ENCODE data around the gene TMTC2.
"Not testable (repeated sequence)": the region's sequence is repeated elsewhere in the genome, so short reads cannot be mapped to it uniquely, and the experiment has no call there.

TMTC2 gene

GRCh38 chr12:82727886-82728285 lies 41.2 kb downstream of the TMTC2 start:
- no peak for DNase-seq (ENCODE audit: low read depth)

DNA sequence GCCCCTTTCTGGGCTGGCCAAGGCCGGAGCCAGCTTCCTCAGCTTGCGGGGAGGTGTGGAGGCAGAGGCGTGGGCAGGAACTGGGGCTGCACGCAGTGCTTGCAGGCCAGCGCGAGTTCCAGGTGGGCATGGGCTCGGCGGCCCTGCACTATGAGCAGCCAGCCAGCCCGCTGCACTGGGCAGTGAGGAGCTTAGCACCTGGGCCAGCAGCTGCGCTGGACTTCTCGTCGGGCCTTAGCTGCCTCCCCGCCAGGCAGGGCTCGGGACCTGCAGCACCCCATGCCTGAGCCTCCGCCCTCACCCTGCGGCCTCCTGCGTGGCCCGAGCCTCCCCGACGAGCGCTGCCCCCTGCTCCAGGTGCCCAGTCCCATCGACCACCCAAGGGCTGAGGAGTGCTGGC lies 42.0 kb downstream of the TMTC2 start:
- DNase-seq (ENCODE audit: low read depth): no peak

- peak; percentile 85 for DNase-seq (ENCODE audit: low read depth)
Measured at GRCh38 chr12:82730953-82731459, 44.3 kb downstream of the TMTC2 start.

DNA sequence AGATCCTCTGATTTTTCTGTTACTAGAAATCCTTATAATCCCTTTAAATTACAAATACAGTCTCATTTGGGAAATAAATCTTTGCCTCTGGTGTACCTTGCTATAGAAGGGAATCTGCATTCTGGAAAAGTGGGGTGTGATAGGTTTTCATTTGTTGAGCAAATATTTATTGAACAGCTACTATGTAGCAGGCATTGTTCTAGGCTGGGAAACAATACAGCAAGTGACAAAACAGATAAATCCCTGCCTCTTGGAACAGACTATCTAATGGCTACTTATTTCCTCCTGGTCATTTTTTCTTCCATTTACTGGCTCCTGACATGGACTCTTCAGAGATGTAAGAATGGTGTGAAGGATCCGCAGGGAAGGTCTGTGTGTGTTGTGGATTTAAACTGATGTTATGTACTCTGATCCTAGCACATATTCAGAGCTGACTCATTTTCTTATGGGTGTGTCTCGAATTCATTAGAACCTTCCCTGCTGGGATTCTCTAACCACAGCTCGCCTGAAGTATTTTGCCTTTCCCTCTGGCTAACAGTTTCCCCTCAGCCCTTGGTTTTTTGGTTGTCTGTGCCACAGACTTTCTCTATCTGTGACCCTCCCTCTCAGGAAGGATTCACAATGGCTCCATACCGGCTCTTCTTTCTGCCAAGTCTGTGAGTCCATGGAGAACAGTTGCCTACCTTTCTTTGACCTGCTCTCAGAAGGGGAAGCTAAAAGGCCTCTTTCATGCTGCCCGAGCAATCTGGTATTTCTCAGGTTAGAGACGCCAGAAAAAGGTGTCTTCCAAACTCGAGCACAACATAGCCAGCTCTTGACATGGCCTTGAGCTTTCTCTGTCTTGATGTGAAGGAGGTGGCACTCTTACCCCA lies 53.7 kb downstream of the TMTC2 start:
- peak; percentile 84 for DNase-seq (ENCODE audit: low read depth)

DNA sequence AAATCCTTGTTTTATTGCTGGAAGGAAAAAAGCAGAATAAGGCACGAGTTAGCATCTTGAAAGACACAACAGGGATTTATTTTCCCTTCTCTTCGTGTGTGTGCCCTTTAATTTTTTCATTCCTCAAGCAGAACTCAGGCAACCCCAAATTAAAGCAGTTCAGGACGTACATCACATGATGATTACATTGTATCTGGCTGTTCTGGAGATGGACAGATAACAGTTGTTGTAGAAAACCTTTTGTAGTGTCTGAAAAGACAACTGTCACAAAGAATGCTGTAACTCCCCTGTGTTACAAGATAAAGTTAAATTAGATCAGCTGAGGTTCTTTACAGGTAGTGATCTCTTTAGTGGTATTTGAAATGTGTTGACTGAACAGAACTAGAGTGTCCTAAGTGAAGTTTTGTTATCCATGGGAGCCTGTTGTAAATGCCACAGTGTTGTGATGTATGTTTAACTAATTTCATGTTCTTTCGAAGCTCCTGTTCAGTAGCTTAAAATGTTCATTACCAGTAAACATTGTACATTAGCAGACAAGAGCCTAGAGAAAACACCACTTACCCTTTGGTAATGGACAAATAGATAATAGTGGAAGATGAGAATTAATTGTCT lies 58.5 kb downstream of the TMTC2 start:
- no peak for DNase-seq (ENCODE audit: low read depth)

GRCh38 chr12:82745807-82746206 lies 59.1 kb downstream of the TMTC2 start:
- no peak for DNase-seq (ENCODE audit: low read depth)

GRCh38 chr12:82746668-82747067 lies 60.0 kb downstream of the TMTC2 start:
- DNase-seq (ENCODE audit: low read depth): no peak

DNA sequence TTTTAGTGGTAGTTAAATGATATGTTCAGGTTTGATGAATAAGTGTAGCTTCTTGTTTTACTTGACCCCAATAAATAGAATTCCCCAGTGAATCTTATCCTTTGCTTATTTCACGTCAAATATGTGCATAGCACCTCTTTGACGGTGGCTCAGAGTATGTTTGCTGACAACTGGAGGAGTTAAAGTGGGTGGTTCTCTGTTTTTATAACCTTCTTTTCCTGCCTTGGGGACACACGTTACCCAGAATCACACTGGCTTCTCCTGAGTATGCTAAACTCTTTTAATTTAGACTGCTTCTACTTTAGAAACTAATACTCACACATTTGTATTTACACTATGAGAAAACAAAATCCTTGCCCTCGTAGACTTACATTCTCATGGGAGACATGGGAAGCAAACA lies 62.3 kb downstream of the TMTC2 start:
- DNase-seq (ENCODE audit: low read depth): no peak

GRCh38 chr12:82754856-82755255 lies 68.2 kb downstream of the TMTC2 start:
- DNase-seq (ENCODE audit: low read depth): no peak

- DNase-seq (ENCODE audit: low read depth): no peak
Measured at GRCh38 chr12:82756303-82756702, 69.6 kb downstream of the TMTC2 start.

GRCh38 chr12:82757059-82757458 lies 70.4 kb downstream of the TMTC2 start:
- DNase-seq (ENCODE audit: low read depth): peak; percentile 42

- peak; percentile 30 for DNase-seq (ENCODE audit: low read depth)
Measured at GRCh38 chr12:82757656-82758055, 71.0 kb downstream of the TMTC2 start.

DNA sequence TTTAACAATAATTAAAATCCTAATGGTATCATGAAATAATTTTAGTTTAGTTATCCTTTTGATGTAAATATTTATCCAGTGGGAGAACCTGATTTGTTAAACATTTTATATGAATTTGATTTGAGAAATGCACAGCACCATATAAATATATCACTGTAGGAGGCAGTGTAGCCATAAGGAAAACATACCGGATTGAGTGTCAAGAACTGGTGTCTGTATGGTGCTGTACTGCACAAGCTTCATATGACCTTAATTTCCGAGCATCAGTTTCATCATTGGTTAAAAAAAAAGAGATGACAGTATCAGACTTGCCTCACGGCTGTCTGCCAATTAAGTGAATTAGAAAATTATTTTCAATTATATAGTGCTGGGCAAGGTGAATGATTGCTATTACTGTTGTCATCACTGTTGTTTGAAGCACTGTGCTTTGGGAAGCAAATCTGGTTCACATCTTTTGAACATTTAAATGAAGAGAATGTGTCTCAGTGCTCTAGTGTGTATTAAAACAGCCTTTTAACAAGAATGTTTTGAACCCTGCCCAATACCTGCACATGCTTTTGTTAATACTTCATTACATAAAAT lies 72.1 kb downstream of the TMTC2 start:
- DNase-seq (ENCODE audit: low read depth): no peak

DNA sequence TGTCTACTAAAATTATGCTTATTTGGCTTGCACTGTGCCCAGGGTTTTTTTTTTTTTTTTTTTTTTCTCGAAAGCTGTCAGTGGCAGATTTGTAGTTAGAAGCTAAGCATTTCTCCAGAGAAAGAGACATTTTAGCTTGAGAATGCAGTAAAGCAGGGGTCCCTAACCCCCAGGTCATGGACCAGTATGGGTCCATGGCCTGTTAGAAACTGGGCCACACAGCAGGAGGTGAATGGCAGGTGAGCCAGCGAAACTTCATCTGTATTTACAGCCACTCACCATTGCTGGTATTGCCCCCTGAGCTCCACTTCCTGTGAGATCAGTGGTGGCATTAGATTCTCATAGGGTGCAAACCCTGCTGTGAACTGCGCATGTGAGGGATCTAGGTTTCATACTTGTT lies 73.7 kb downstream of the TMTC2 start:
- no peak for DNase-seq (ENCODE audit: low read depth)

DNA sequence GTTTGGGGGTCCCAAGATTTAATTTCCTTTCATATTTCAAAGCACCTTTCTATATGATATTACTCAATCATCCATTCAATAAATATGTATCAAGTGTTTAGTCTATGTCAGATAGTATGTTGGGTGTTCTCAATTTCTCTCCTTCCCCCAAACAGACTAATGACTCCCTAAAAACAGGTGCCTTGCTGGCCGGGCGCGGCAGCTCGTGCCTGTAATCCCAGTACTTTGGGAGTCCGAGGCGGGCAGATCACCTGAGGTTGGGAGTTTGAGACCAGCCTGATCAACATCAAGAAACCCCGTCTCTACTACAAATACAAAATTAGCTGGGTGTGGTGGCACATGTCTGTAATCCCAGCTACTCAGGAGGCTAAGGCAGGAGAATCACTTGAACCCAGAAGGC lies 78.5 kb downstream of the TMTC2 start:
- DNase-seq (ENCODE audit: low read depth): not testable (repeated sequence)

DNA sequence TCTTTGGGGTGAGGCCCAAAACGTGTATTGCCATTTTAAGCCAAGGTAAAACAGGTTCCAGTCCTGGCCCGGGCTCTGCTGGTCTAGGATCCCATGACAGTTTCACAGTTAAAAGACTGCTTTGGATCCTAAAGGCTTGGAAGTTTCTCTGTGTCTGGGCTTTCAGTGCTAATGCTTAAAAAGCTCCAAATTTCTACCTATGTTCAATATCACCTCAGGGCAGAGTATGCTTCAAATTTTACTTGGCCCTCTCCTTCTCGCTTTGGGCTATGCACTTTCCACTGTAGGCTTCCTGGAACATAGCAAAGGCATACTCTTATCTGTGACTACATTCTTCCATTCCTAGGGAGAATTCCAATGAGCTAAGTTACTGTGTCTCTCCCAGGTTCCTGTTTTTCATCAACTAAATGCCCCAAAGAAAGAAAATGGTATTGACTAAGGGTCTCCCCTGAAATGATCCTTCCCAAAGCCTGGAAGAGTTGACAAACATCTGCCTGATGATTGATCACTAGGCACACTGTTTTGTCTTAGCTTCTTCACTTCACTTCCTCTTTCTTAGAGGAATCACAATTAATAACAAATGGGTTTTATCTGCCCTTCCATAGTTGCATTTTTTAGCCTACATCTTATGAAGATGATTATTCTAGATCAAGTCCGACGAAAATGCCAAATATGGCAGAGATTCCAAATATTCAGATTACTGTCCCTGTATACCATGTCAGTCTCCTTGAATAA lies 79.4 kb downstream of the TMTC2 start:
- peak; percentile 13 for DNase-seq (ENCODE audit: low read depth)

DNA sequence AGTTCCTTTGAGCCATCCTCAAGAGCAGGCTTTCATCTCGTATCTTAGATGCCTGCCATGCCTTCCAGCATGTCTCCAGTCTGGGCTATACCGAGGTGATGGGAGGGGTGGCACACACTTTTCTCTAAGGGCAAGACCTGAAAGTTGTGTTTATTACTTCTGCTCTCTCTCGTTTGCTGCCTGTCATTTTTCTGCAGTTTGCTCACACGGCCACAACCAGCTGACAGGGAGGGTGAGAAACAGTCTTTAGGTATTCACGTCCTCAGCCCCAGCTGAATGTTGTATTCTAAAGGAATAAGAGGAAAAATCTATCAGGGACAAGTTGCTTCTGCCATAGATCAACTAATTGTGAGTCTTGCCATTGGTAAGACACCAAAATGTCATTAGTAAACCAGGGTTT lies 88.0 kb downstream of the TMTC2 start:
- DNase-seq (ENCODE audit: low read depth): no peak

DNA sequence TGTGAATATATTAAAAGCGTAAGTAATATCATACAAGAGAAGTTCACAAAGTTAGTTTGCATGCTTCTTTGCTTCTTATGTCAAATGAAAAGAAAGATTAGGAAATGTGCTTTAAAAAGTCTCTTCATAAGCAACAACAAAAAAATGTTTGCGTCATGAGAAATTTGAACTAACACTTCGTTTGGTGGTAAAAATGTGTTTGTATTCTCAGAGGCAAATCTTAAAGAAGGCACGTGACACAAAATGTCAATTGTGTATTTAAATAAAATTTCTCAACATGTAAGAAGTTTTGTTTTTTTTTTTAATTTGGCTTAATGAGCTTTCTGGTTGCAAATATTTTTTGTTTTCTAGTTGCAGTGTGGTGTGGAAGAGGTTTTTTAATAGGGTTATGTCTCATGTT lies 93.8 kb downstream of the TMTC2 start:
- no peak for DNase-seq (ENCODE audit: low read depth)

DNA sequence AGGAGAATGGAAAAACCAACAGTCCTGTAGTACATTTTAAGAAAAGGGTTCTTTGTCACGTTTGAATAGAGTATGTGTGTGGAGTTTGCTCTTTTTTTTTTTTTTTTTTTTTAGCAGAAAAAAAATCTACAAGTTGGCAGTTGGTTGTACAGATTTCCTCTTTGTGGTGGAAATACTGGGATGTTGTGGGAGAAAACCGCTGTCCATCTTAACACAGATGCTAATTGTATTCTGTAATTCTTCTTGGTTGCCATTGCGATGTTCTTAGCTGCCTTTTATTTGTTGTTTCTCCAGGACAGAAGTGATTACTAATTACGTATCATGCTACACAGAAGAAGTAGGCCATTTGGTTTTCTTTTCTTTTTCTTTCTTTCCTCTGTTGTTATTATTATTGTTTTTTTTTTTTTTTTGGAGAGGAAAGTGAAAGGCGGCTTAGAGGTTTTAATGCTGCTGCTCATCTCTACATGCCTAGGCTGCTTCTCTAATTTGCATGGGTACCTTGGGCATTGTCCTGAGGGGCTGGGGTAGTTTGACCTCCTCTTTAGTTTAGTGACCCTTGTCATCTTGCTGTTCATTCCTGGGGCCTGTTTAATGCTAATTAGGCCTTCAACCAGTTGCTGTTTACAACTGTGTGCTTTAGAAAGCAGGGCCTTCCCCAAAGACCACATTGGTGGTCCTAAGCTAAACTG lies 94.7 kb downstream of the TMTC2 start:
- no peak for DNase-seq (ENCODE audit: low read depth)

DNA sequence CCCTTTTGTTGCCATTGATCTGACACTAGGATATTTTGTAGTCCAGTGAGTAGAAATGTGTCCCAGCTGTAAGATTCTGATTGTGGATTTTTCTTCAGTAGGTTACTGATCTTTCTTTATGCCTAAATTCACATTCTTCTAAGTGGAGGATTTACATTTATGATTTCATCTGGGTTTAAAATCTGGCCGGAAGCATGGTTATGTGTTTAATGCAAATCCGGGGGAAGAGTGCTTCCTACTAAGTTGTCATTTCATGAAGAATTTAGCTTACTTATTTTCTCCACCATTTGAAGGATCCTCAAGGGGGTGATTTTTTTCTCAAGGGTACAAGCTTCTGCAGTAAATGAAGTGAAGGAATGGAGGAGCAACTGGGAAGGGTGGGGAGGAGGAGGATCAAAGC lies 96.7 kb downstream of the TMTC2 start:
- DNase-seq (ENCODE audit: low read depth): no peak

DNA sequence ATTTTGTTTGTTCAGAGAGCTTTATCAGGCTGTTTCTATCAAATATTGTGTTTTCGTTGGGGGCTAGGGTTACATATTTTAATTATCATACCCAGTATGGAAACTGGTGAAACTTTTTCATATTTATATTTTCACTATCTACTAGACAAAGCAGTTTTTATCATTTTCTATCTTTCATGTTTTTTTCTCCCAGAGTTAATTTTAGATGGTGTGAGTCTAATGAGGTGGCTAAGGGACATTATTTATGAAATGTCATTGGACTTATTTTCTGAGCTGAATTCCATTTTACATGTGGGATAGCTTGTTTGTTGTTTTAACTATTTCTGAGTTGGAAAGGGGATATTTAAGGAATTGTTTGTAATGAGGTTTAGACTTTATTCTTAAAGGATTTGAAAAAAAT lies 100.3 kb downstream of the TMTC2 start:
- DNase-seq (ENCODE audit: low read depth): no peak

- no peak for DNase-seq (ENCODE audit: low read depth)
Measured at GRCh38 chr12:82788594-82788993, 101.9 kb downstream of the TMTC2 start.
